HG03064 (cell line): ENCODE measurements around the gene UBR3.

ENCODE experiments used
- ATAC-seq: cut with Tn5 transposase; IDR thresholded peaks from one replicate; pipeline ENCODE4 v1.9.1; 2021; ENCODE audit warnings: low read depth; ENCODE audit not compliant: unreplicated experiment

Gene UBR3

DNA sequence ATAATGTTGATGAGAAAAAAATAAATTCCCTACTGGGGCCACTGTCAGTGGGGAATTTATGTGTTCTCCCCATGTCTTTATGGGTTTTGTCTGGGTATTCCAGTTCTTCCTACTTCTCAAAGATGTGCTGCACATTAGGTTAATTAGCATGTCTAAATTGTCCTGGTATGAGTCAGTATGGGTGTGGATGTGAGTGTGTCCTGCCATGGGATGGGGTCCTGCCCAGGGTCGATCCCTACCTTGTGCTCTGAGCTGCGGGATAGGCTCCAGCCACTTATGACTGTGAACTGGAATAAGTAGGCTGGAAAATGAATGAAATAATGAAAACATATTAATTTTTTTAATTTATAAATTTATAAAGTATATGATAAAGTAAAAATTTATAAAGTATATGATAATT lies 167.5 kb downstream of the UBR3 start:
- ATAC-seq, result no peak

GRCh38 chr2:169997140-169997887 lies 170.1 kb downstream of the UBR3 start:
- no peak for ATAC-seq

- ATAC-seq, result no peak
These were observed 171.8 kb downstream of the UBR3 start for GRCh38 chr2:169999054-169999453.

- no peak for ATAC-seq
These were observed 174.8 kb downstream of the UBR3 start for GRCh38 chr2:170002096-170002495.

- no peak for ATAC-seq
These were observed 178.4 kb downstream of the UBR3 start for GRCh38 chr2:170005702-170006101.

GRCh38 chr2:170006587-170007325 lies 179.5 kb downstream of the UBR3 start:
- ATAC-seq, result no peak

DNA sequence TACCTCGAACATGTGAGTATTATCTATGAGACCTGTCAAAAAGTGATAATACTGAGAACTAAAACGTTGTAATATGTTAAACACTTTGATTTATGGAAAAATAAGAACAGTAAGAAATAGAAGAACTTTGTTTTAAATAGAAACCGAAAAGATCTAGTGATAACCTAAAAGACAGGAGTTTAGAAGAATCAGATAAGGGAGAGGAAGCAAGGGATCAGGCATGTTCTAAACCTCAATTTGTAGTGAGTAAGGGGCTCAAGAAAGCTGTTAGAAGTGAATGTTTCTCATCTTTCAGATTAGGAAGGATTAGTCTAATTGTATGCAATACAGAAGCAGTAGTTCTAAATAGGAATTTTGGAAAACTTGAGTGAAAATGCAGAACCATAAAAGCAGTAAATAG lies 182.0 kb downstream of the UBR3 start:
- no peak for ATAC-seq

DNA sequence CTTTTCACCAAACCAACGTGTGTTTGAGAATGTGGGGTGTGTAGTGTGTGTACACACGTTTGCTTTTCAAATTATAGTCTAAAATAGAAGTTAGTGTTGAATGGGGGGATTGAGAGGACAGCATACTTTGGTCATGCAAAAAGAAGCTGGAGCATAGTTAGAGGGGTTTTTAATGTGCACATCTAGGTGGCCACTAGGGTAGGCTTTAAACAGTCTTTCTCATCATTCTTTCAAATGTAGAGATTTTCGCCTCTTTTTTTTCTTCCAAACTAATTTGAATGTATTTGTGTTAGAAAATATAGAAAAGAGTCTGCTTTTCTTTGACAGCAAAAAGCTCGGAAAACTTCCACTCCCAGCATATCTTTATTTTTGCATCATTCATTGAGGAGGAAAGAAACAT lies 185.5 kb downstream of the UBR3 start:
- ATAC-seq, result no peak

DNA sequence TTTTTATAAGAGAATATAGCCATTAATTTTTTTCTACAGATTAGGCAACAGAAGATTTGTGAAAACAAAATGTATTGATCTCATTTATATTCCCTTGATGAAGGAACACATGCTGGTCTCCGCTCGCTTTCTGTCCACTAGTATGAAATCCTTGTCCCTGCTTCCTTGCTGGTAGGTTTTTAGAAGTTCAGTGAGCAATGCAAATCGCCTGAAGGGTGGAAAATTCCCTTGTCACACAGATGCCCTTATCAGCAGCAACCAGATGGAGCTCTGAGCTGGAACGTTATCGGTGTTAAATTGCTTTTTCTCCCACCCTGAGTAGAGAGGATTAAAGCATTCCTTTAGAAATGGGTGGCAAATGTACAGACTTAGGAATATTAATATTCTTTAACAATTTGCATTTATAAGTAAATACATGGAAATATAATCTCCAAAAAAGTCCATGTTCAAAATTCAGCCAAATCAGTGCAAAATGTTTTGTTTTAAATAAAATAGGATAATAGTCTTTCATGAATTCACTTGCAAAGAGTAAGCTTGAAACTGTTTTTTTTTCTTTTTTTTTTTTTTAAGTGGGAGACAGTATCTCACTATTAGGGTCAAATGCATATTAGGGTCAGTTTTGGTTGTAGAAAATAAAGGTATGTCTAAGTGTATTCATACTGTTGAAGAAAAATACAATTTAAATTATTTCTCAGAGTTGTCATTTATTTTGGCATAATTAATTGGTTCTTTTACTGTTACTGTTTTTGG lies 186.7 kb downstream of the UBR3 start:
- no peak for ATAC-seq

DNA sequence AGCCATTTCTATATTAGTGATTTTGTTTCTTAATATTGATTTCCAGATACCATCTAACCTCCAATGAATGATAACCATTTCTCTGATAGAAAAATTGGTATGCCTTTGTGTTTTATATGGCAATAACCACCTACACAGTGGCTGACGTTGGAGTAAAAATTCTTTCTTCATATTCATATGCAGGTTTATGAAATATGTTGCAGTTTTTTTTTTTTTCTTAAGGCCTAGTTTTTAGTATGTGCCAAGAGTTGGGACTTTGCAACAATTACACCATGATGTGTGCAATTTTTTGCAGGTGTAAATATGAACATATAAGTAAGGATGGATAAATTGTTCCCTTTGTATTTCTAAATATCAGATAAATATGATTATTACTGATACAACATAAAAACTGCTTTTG lies 187.5 kb downstream of the UBR3 start:
- ATAC-seq, result no peak

DNA sequence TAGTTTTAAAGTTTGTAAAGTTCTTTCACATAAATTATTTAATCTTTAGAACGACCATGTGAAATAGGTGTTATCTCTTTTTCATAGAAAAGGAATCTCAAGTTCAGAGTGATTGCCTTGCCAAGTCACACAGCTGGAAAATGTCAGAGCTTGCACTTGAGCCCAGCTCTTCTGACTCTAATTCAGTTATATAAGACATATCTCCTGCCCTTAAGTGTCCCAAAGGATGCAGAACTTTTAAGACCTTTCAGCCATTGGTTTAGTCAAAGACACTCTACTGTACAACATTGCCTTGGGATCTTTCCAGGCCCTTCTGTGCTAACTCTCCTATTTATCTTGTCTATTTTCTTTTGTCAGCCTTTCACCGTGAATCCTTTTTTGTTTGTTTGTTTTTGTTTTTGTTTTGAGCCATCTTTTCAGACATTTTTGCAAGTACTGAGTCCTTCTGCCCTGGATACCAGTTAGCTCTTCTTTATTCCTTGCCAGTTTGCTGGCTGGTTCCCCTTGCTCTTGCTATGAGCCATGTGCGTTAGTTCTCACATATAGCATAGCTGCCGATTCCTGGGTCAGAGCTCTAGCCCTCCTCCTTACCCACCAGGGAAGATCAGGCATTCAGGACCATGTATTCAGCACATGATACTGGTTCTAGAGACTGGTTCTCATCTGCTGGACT lies 190.7 kb downstream of the UBR3 start:
- ATAC-seq, result no peak

- no peak for ATAC-seq
These were observed 192.0 kb downstream of the UBR3 start for GRCh38 chr2:170019060-170019805.

DNA sequence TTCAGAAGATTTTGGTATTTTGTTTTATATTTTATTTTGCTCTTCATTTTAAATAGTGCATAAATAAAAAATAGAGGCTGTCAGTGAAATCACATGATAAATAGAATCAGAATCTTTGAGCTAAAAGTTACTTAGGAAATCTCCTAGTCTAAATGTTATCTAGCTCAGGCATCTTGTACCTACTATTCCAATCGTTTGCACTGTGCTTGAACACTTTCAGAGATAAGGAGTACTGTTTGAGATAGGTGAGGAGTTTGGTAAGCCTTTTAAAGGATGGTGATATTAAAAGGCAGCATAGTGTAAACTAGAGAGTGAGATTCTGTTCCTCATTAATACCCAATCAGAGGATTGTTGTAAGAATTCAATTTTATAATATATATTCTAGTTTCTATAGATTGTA lies 193.5 kb downstream of the UBR3 start:
- no peak for ATAC-seq

GRCh38 chr2:170022692-170023091 lies 195.4 kb downstream of the UBR3 start:
- ATAC-seq, result no peak

- ATAC-seq, result peak; percentile 70
These were observed 197.5 kb downstream of the UBR3 start for GRCh38 chr2:170024721-170025120.

DNA sequence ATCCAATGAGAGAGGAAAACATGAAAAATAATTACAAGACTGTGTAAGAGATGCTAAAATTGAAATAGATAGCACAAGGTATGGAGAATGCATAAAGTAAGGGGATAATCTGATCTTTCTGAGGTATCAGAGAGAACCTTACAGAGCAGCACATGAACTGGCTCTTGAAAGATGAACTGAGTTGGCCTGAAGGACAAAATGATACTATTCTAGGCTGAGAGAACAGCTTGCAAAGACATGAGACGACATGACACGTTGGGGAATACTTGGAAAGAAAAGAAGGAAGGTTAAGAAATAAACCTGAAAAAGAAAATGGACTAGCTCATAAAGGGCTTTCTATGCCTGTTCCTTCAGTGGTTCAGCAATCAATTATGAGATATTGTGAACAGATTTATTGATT lies 198.0 kb downstream of the UBR3 start:
- ATAC-seq, result no peak

- no peak for ATAC-seq
These were observed 199.1 kb downstream of the UBR3 start for GRCh38 chr2:170026361-170026760.

DNA sequence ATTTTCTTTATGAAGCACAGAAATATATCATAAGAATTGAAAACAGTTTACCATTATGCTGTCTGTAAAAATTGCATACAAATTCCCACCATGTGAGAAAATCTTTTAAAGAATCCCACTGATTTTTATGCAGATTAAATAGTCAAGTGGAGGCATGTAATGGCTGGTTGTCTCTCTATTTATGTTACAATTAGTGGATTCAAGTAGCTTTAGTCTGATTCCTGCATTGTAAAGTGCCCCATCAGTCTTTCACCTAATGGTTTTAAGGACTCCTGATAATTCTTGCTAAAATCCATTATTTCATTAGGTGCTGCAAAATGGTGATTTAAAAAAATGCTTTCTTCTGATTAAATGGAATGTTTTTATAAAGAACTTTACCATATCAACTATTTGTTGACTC lies 202.3 kb downstream of the UBR3 start:
- no peak for ATAC-seq

DNA sequence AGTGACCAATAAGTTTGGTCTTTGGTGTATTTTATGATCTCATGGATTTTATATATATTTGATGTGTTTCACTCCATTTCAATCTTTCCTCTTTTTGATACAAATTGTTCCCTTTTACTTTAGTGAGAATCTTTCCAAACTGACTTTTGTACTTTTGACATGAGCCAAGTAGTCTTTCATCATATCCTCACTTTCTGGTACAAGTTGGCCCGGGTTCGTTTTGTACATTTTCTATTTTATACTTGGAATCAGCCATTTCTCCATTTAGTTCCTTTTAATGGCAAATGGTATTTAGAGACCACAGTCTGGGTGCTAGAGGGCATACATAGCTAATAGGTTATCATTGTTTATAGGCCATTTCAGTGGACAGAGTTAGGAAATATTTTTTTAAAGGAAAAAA lies 202.8 kb downstream of the UBR3 start:
- no peak for ATAC-seq

DNA sequence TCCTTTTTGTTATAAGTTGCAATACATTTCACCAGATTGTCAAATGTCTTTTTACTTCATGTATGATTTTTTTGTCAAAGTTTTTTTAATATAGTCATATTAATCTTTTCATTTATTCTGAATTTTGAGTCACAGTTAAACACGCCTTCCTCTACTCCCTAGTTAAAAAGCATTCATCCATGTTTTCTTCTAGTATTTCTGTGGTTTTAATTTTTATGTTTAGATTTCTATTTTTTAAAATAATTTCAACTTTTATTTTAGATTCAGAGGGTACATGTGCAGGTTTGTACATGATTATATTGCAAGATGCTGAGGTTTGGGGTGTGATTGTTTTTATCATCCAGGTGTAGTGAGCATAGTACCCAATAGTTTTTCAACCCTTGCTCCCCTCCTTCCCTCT lies 204.0 kb downstream of the UBR3 start:
- no peak for ATAC-seq
